ENCODE measurements around the gene SERPINA12. TPM values are rescaled to one million over a fixed set of nuclear protein-coding genes. Genes with fewer than 3 reads are reported as not detected.
"Not testable (repeated sequence)": the region's sequence is repeated elsewhere in the genome, so short reads cannot be mapped to it uniquely, and the experiment has no call there.

SERPINA12 gene
- total RNA-seq, 1 donor from 2014 or later: not detected

DNA sequence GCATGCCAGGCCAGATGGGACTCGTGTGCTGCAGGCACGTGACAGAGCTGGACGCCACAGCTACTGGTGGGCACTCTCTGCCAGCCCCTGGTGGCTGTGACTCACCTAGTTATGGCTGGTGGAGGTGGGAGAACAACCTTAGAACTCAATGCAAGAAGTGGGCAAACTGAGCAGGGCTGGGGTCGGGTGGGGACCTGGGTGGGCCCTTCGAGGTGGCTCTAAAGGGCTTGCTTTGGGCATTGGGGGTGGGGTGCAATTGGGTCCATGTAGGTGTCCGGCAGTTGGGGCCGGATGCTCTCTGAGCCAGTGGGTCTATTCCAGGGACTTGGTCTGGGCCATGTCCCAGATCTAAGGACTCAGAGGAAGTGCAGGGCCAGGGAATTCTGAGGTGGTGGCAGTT is 5.1 kb upstream of the SERPINA12 start:
- Histone ChIP-seq H3K4me1 (no peaks in the 10 kb centered on the region), H3K9me3 (no peaks in the 10 kb centered on the region), H3K27me3 (peaks cover 6% of the 10 kb centered on the region), H3K36me3 (no peaks in the 10 kb centered on the region), H3K27ac (no peak overlapping the region), H3K4me3 (no peak overlapping the region)
- DNase-seq (no peak), ATAC-seq (no peak)
- intact Hi-C loops (cut with DNase I): no loop called here
- TF ChIP-seq, protein P1, sequence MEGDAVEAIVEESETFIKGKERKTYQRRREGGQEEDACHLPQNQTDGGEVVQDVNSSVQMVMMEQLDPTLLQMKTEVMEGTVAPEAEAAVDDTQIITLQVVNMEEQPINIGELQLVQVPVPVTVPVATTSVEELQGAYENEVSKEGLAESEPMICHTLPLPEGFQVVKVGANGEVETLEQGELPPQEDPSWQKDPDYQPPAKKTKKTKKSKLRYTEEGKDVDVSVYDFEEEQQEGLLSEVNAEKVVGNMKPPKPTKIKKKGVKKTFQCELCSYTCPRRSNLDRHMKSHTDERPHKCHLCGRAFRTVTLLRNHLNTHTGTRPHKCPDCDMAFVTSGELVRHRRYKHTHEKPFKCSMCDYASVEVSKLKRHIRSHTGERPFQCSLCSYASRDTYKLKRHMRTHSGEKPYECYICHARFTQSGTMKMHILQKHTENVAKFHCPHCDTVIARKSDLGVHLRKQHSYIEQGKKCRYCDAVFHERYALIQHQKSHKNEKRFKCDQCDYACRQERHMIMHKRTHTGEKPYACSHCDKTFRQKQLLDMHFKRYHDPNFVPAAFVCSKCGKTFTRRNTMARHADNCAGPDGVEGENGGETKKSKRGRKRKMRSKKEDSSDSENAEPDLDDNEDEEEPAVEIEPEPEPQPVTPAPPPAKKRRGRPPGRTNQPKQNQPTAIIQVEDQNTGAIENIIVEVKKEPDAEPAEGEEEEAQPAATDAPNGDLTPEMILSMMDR (IDR thresholded peaks at IDR 0.05): no peak

DNA sequence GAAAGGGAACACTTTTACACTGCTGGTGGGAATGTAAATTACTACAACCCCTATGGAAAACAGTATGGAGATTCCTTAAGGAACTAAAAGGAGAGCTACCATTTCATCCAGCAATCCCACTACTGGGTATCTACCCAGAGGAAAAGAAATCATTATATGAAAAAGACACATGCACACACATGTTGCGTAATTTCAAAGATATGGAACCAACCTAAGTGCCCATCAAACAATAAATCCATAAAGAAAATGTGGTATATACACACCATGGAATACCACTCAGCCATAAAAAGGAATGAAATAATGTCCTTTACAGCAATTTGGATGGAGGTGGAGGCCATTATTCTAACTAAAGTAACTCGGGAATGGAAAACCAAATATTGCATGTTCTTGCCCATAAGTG is 1.2 kb upstream of the SERPINA12 start:
- H3K4me3 ChIP-seq; H3K9me3 ChIP-seq; ATAC-seq; H3K27me3 ChIP-seq; DNase-seq; H3K27ac ChIP-seq; H3K4me1 ChIP-seq; intact Hi-C loops (cut with DNase I); H3K36me3 ChIP-seq: not testable (repeated sequence)

DNA sequence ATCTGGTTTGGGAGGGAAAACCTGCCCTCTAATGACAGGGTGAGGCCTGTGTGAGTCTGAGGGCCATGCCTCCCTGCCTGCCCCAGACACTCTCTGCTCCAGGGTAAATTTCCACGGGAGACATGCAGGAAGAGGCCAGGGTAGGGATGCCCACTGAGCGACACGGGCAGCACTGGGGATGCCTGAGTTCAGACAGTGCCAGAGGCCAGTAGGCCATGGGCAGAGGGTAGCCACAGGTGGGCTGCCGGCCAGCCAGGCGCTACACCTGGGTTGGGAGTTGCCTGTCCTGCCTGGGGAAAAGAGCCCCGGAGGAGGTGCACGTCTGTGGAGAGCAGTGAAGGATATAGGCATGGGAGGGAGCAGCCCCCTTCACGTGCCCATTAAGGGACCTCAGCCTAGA is 3.6 kb downstream of the SERPINA12 start:
- H3K36me3 ChIP-seq: no peaks in the 10 kb centered on the region
- H3K4me3 ChIP-seq: no peak overlapping the region
- intact Hi-C loops (cut with DNase I): no loop called here
- no peak for DNase-seq
- H3K27me3 ChIP-seq: peaks cover 6% of the 10 kb centered on the region
- no peak for ATAC-seq
- H3K9me3 ChIP-seq: no peaks in the 10 kb centered on the region
- TF ChIP-seq, protein P1 (IDR thresholded peaks at IDR 0.05): no peak
- H3K27ac ChIP-seq: no peak overlapping the region
- H3K4me1 ChIP-seq: no peaks in the 10 kb centered on the region

DNA sequence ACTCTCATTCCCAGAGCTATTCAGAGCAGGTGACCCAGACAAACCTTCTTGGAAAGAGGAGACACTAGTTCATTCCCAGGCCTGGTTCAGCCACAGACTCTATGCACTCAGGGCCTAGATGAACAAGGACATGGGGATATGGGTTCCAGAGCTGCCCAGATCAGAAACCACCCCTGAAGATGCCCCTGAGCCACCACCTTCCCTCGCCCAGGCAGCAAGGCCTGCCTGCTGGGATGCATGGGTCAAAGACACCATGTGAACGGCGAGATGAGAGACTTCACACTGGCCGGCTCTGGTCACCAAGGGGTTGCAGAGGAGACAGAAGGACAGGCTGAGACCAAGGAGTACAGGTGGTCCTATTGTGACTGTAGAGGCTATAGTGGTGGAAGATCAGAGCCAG is 4.1 kb downstream of the SERPINA12 start:
- no peak for ATAC-seq
- no peak overlapping the region for H3K27ac ChIP-seq
- DNase-seq: no peak
- H3K9me3 ChIP-seq: no peaks in the 10 kb centered on the region
- no peaks in the 10 kb centered on the region for H3K4me1 ChIP-seq
- no peak overlapping the region for H3K4me3 ChIP-seq
- peaks cover 6% of the 10 kb centered on the region for H3K27me3 ChIP-seq
- TF ChIP-seq, protein P1 (IDR thresholded peaks at IDR 0.05): no peak
- intact Hi-C loops (cut with DNase I): no loop called here
- H3K36me3 ChIP-seq: no peaks in the 10 kb centered on the region

DNA sequence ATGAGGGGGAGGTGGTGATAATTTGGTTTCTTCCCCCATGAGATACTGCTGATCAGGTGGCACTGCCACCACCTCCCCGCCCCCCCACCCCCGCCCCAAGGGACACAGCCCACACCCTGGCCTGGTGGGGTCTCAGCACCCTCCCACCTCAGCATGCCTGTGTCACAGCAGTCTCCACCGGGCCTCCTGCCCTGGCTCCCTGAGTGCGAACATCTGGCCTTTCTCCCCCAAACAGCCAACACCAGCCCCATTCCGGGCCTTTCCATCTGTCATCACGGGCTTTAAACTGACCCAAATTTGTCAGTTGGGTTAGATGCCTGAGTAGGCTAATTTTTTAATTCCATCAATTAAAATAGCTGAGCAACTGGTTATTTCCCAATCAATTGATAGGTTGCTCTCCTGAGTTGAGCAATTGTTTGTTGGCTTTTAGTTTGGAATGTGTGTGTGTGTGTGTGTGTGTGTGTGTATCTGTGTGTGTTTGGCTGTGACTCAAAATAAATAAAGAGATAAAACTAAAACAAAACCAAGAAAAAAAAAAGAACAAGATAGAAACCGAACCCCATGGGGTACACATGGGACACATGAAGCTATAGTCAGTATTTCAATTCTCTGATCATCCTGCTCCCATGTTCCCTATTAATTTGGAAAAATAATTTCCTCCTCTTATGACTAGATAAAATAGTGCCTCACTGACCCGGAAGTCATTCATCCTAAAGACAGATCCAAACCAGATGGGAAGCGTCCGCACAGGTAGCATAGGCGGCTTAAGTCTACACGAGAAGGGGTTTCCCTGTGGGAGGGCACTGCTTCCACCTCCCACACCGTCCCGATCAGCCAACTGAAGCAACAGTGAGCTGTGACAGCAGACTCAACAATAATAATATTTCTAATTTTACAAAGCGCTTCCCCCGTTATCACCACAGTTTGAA is 7.4 kb downstream of the SERPINA12 start:
- intact Hi-C loops (cut with DNase I): no loop called here
- no peak overlapping the region for H3K4me3 ChIP-seq
- no peaks in the 10 kb centered on the region for H3K4me1 ChIP-seq
- H3K27me3 ChIP-seq: no peaks in the 10 kb centered on the region
- H3K9me3 ChIP-seq: no peaks in the 10 kb centered on the region
- DNase-seq (no peak), ATAC-seq (peak; percentile 11)
- TF ChIP-seq, protein P1 (IDR thresholded peaks at IDR 0.05): no peak
- no peaks in the 10 kb centered on the region for H3K36me3 ChIP-seq
- H3K27ac ChIP-seq: no peak overlapping the region

DNA sequence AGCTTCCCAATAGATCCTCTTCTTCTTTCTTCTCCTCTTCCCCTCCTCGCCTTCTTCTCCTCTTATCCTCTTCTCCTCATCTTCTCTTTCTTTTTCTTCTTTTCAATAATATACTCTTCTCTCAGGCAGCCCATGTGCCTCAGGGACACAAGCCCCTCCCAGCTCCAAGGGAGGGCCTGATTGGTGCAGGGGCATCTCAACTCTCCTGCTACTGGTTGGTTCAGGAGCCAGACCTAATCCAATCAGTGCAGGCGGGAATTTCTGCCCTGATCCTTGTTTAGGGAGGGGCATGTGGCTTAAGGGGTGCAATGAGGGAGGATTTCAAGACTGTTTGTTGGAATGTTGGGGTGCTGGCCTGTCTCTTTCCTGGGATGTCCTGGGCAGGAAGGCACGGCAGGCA is 9.0 kb downstream of the SERPINA12 start:
- no peak overlapping the region for H3K4me3 ChIP-seq
- intact Hi-C loops (cut with DNase I): no loop called here
- H3K9me3 ChIP-seq: no peaks in the 10 kb centered on the region
- H3K36me3 ChIP-seq: no peaks in the 10 kb centered on the region
- DNase-seq (no peak), ATAC-seq (no peak)
- TF ChIP-seq, protein P1 (IDR thresholded peaks at IDR 0.05): no peak
- no peak overlapping the region for H3K27ac ChIP-seq
- H3K27me3 ChIP-seq: no peaks in the 10 kb centered on the region
- H3K4me1 ChIP-seq: no peaks in the 10 kb centered on the region
